ENCODE results near the gene SLC25A51. TPM values are rescaled to one million over a fixed set of nuclear protein-coding genes. Genes with fewer than 3 reads are reported as not detected.

The SLC25A51 gene
- total RNA-seq, 2 donors from 2014 or later, result 20.2 to 21.6 TPM

- H3K4me3 ChIP-seq, result no peak overlapping the region
- peak overlapping the region in 1 of 2 donors; percentile 1 for H3K27ac ChIP-seq
- no peak for DNase-seq (ENCODE audit: low spot score)
- TF ChIP-seq POLR2AphosphoS5 (IDR thresholded peaks at IDR 0.05) (no peak), POLR2A (IDR thresholded peaks at IDR 0.05) (no peak), CTCF (IDR thresholded peaks at IDR 0.05) (no peak)
- H3K9me3 ChIP-seq, result no peaks in the 10 kb centered on the region
- intact Hi-C loops (cut with DNase I), result loop anchor here (5.0 to 10.0 kb wide), 3 partner anchors 152 to 350 kb away; partner anchors contain the start of gene SHB
- 81% methylated on average over 11 of the region's 11 CpGs for WGBS
- H3K27me3 ChIP-seq (replicated peaks; ENCODE audit: insufficient read depth), result no peaks in the 10 kb centered on the region
- no peaks in the 10 kb centered on the region for H3K36me3 ChIP-seq
- H3K4me1 ChIP-seq (replicated peaks), result peaks cover 2% of the 10 kb centered on the region
Measured at GRCh38 chr9:37914701-37915358, 10.9 kb upstream of the SLC25A51 start.

DNA sequence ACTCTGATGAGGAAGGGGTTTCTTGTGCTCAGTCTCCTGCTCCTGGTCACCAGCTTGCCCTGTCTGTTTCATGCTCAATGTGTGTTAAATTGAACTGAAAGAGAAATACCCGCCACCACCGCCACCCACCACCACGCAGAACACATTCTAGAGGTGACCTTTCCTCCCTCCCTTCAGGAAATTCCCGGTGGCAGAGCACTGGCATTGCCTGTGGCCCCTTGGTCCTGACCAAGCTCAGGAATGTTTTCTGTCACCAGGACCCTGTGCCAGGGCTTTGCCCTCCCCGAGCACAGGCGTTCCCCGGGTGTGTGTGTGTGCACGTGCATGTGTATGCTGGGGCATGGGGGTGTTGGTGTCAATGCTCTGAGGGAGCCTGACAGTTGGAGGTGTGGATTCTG, 10.2 kb upstream of the SLC25A51 start:
- TF ChIP-seq CTCF (IDR thresholded peaks at IDR 0.05) (no peak), POLR2AphosphoS5 (IDR thresholded peaks at IDR 0.05) (no peak), POLR2A (IDR thresholded peaks at IDR 0.05) (no peak)
- H3K27me3 ChIP-seq (replicated peaks; ENCODE audit: insufficient read depth), result no peaks in the 10 kb centered on the region
- H3K4me1 ChIP-seq (replicated peaks), result peaks cover 2% of the 10 kb centered on the region
- no peak overlapping the region for H3K4me3 ChIP-seq
- H3K27ac ChIP-seq, result no peak overlapping the region
- H3K36me3 ChIP-seq, result no peaks in the 10 kb centered on the region
- DNase-seq (ENCODE audit: low spot score), result no peak
- intact Hi-C loops (cut with DNase I), result loop anchor here (5.0 to 10.0 kb wide), 2 partner anchors 248 to 351 kb away; no protein-coding TSS in a partner anchor
- no peaks in the 10 kb centered on the region for H3K9me3 ChIP-seq
- WGBS, result 73% methylated on average over 8 of the region's 8 CpGs

DNA sequence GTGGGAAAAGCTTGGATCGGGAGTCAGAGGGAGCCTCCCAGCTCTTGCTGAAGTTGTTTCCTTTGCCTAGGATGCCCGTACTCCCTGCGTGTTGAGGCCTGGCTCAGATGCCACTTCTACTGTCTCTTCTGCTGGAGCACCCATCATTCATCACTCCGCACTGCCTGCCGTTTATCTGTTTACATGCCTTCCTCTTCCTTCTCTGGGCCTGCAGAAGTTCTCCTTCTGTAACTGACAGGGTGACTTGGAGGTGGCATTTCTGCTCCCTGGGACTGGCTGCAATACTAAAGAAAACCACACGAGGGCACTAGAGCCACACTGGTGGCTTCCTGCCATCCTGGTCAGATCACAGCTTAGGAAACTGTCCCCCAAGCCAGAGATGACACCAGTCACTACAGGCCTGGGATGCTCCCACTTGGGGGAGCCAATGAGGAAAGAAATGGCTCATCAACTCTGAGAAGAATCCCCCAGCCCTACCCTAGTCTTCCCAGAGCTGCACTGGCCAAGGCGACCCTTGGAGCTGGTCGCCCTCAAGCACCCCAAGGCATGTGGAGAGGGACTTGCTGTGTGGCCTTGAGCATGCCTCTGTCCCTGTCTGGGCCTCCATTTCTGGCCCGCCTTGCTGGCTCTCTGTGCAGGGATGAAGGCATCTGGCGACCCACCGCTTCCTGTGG, 9.7 kb upstream of the SLC25A51 start:
- Histone ChIP-seq H3K27me3 (replicated peaks; ENCODE audit: insufficient read depth) (no peaks in the 10 kb centered on the region), H3K4me3 (no peak overlapping the region), H3K27ac (no peak overlapping the region), H3K36me3 (no peaks in the 10 kb centered on the region), H3K9me3 (no peaks in the 10 kb centered on the region), H3K4me1 (replicated peaks) (peaks cover 2% of the 10 kb centered on the region)
- peak; percentile 82 for DNase-seq (ENCODE audit: low spot score)
- 43% methylated on average over 11 of the region's 11 CpGs for WGBS
- intact Hi-C loops (cut with DNase I), result loop anchor here (5.0 to 10.0 kb wide), 2 partner anchors 249 to 351 kb away; no protein-coding TSS in a partner anchor
- TF ChIP-seq CTCF (IDR thresholded peaks at IDR 0.05) (peak; percentile 94 to 97 (median 96)), POLR2A (IDR thresholded peaks at IDR 0.05) (no peak), POLR2AphosphoS5 (IDR thresholded peaks at IDR 0.05) (peak; percentile 72)

DNA sequence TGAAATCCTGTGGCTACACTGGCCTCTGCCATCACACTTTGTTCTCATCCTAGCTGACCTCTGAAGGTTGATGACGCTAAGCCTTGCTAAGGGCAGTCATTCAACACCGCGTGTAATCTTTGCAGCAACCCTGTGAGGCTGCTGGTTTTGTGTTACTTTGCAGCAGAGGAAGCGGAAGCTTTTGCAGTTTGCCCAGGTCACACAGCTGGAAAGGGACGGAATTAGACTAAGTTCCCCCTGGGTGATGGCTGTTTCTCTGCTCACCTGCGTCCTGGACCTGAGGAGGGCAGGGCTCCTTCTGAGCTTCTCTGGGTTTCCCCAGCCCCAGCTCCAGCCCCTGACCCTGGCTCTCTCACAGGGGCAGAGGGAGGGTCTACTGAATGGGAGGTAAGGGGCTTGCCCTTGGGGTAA, 7.3 kb upstream of the SLC25A51 start:
- intact Hi-C loops (cut with DNase I), result loop anchor here (5.0 to 10.0 kb wide), 2 partner anchors 251 to 354 kb away; no protein-coding TSS in a partner anchor
- TF ChIP-seq CTCF (IDR thresholded peaks at IDR 0.05), result no peak
- TF ChIP-seq POLR2A (IDR thresholded peaks at IDR 0.05), result no peak
- TF ChIP-seq POLR2AphosphoS5 (IDR thresholded peaks at IDR 0.05), result no peak
- H3K9me3 ChIP-seq, result no peaks in the 10 kb centered on the region
- 60% methylated on average over 6 of the region's 6 CpGs for WGBS
- H3K27me3 ChIP-seq (replicated peaks; ENCODE audit: insufficient read depth), result no peaks in the 10 kb centered on the region
- peaks cover 2% of the 10 kb centered on the region for H3K4me1 ChIP-seq (replicated peaks)
- no peak for DNase-seq (ENCODE audit: low spot score)
- H3K27ac ChIP-seq, result no peak overlapping the region
- H3K36me3 ChIP-seq, result no peaks in the 10 kb centered on the region
- no peak overlapping the region for H3K4me3 ChIP-seq

Measured in prostate gland (tissue), 2 donors.